CD4-positive, alpha-beta memory T cell (primary cell): ENCODE measurements around the gene DDX54. TPM values are rescaled to one million over a fixed set of nuclear protein-coding genes. Genes with fewer than 3 reads are reported as not detected.

Experiments used
- CTCF ChIA-PET: fragments of 350-600 bp; sonication (Branson Sonifier 250); formaldehyde crosslinking; loops from one replicate; lab custom pipeline; 2021; ENCODE audit warnings: inconsistent platforms; ENCODE audit not compliant: partially characterized antibody; lab: Charles Lee
- POLR2A ChIA-PET: fragments of 350-600 bp; sonication (Branson Sonifier 250); formaldehyde crosslinking; loops from one replicate; lab custom pipeline; 2021; ENCODE audit not compliant: partially characterized antibody; lab: Charles Lee
- DNase-seq, 5 donors: peaks; one replicate each; pipeline versions ENCODE4 v3.0.0 to v3.0.0-alpha.2; 2020 to 2022; ENCODE audit warnings: mixed read lengths in 1 of 5
- H3K27ac ChIP-seq: one replicate; pipeline ENCODE4 v1.7.0; 2013; ENCODE audit warnings: low read depth, low read length
- H3K27me3 ChIP-seq: 2 replicates; pipeline ENCODE4 v1.7.0; 2013; ENCODE audit warnings: mild to moderate bottlenecking, low read length, moderate library complexity; ENCODE audit not compliant: insufficient read depth
- H3K36me3 ChIP-seq: 2 replicates; pipeline ENCODE4 v1.7.0; 2013; ENCODE audit warnings: mild to moderate bottlenecking, low read length, moderate library complexity; ENCODE audit not compliant: insufficient read depth
- H3K4me1 ChIP-seq: 2 replicates; pipeline ENCODE4 v1.7.0; 2013; ENCODE audit warnings: mild to moderate bottlenecking, low read length, moderate library complexity; ENCODE audit not compliant: insufficient read depth
- H3K4me3 ChIP-seq, 2 donors: one replicate each; pipeline ENCODE4 v1.7.0; 2013; ENCODE audit warnings: low read length in 2 of 2, mild to moderate bottlenecking in 1 of 2
- H3K9me3 ChIP-seq, 2 donors: one replicate each; pipeline ENCODE4 v1.7.0; 2013; ENCODE audit warnings: low read length in 2 of 2, control low read depth in 1 of 2; ENCODE audit not compliant: control insufficient read depth in 1 of 2
- H3K27ac Mint-ChIP-seq, 7 donors: one replicate each; pipeline ENCODE4 v1.8.0; 2020 to 2021; ENCODE audit warnings: mixed read lengths in 7 of 7, mild to moderate bottlenecking in 6 of 7, inconsistent platforms in 3 of 7, moderate library complexity in 3 of 7
- H3K27me3 Mint-ChIP-seq, 2 donors: one replicate each; pipeline ENCODE4 v1.8.0; 2020 to 2021; ENCODE audit warnings: mixed read lengths in 2 of 2
- H3K36me3 Mint-ChIP-seq, 2 donors: one replicate each; pipeline ENCODE4 v1.8.0; 2020 to 2021; ENCODE audit warnings: mixed read lengths in 2 of 2, inconsistent platforms in 1 of 2, mild to moderate bottlenecking in 1 of 2
- H3K4me1 Mint-ChIP-seq, 4 donors: one replicate each; pipeline ENCODE4 v1.8.0; 2020 to 2021; ENCODE audit warnings: mixed read lengths in 4 of 4, mild to moderate bottlenecking in 1 of 4
- H3K4me3 Mint-ChIP-seq, 8 donors: one replicate each; pipeline ENCODE4 v1.8.0; 2020 to 2021; ENCODE audit warnings: mixed read lengths in 8 of 8, mild to moderate bottlenecking in 7 of 8, moderate library complexity in 6 of 8, inconsistent platforms in 3 of 8
- H3K9me3 Mint-ChIP-seq, 8 donors: one replicate each; pipeline ENCODE4 v1.8.0; 2020 to 2021; ENCODE audit warnings: mixed read lengths in 8 of 8, mild to moderate bottlenecking in 5 of 8, inconsistent platforms in 3 of 8, moderate library complexity in 1 of 8
- intact Hi-C: fragments of 100-400 bp; cut with micrococcal nuclease; formaldehyde crosslinking; loops from one replicate; pipeline ENCODE4 v1.15.1; 2023
- polyA plus RNA-seq, 2 donors: library from polyadenylated mRNA; unstranded; fragments of 300-500 nt; fragmentation: Illumina TruSeq; gene quantifications; one replicate each; pipeline ENCODE4 v1.2.3, GENCODE V29; 2021
- total RNA-seq, 2 experiments: library from RNA; stranded (reverse); gene quantifications; one replicate each; pipeline ENCODE4 v1.2.3, GENCODE V29; 2021

The DDX54 gene
- total and polyA plus RNA-seq, 4 experiments from 2014 or later = 9.9 to 69.4 (median 52.3) TPM

DNA sequence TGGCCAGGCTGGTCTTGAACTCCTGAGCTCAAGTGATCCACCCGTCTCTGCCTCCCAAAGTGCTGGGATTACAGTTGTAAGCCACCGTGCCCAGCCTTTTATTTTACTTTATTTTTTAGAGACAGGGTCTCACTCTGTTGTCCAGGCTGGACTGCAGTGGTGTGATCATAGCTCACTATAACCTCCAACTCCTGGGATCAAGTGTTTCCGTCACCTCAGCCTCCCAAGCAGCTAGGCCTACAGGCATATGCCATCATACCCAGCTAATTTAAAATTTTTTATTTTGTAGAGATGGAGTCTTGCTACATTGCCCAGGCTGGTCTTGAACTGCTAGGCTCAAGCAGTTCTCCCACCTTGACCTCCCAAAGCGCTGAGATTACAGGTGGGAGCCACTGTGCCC, 39.7 kb upstream of the DDX54 start:
- H3K4me1 ChIP-seq = peaks cover 48% of the 10 kb centered on the region
- no peak overlapping the region for H3K27ac ChIP-seq
- H3K4me3 ChIP-seq = no peak overlapping the region
- H3K27me3 ChIP-seq = no peaks in the 10 kb centered on the region
- peaks cover 7 to 20% of the 10 kb centered on the region in 2 donors for H3K36me3 Mint-ChIP-seq
- CTCF ChIA-PET = interaction anchor here (1.0 to 2.8 kb wide), 4 partner anchors 7 to 85 kb away, joined by 3 to 17 read pairs (median 4); no protein-coding TSS in a partner anchor
- H3K4me1 Mint-ChIP-seq = peaks cover 29 to 62% (median 46%) of the 10 kb centered on the region in 4 donors
- POLR2A ChIA-PET = interaction anchor here (0.7 to 8.4 kb wide), 3 partner anchors 11 to 41 kb away, joined by 3 to 84 read pairs (median 4); no protein-coding TSS in a partner anchor
- H3K27me3 Mint-ChIP-seq = no peaks in the 10 kb centered on the region
- DNase-seq = no peak
- no peaks in the 10 kb centered on the region for H3K36me3 ChIP-seq
- H3K27ac Mint-ChIP-seq = no peak overlapping the region
- no peaks in the 10 kb centered on the region for H3K9me3 ChIP-seq
- H3K4me3 Mint-ChIP-seq = no peak overlapping the region
- intact Hi-C loops = no loop called here
- peaks cover 0 to 3% (median 0%) of the 10 kb centered on the region in 8 donors for H3K9me3 Mint-ChIP-seq

DNA sequence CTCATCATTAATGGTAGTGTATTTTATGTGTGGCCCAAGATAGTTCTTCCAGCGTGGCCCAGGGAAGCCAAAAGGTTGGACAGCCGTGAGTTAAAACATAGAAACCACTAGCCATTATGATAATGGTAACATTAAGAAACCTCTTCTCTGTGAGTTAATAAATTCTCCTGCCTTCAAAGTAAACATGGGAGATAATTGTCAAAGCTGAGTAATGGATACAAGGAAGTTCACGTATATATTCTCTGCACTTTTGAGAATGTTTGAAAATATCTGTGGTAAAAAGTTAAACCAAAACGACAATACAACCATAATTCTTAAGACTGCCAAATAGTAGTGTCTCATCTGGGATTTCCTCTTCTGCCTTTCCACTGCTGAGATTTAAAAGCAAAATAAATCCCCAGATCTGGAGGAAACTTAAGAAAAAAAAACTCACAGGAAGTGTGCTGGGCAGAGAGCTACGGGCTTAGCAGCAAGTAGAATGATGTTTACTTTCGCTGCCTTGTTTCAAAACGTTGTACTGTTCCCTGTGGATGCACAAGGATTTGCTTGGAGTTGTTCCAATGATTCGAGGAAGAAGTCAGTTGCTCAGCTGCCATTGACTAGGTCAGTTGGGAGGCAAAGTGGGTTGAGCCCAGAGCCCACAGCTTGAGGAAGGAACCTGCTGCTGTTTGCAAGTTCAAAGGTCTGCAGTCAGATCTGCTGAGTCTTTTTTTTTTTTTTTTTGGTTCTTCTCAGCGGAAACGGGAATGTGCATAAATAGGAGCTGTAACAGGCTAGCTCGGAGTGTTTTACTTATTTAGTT, 37.7 kb upstream of the DDX54 start:
- CTCF ChIA-PET = interaction anchor here (1.0 to 2.8 kb wide), 7 partner anchors 9 to 50 kb away, joined by 3 to 17 read pairs (median 4); no protein-coding TSS in a partner anchor
- peak overlapping the region; percentile 59 to 79 for H3K4me3 ChIP-seq

GRCh38 chr12:113221997-113222729, 36.9 kb upstream of the DDX54 start:
- POLR2A ChIA-PET = interaction anchor here (1.0 to 8.4 kb wide), 10 partner anchors 7 to 316 kb away, joined by 3 to 84 read pairs (median 8); partner anchors contain the start of genes DDX54, OAS1, OAS2 and RITA1
- intact Hi-C loops = loop anchor here (1.0 kb wide), 6 partner anchors 11 to 243 kb away; partner anchors contain the start of genes DDX54, PLBD2, RITA1 and SLC8B1
- H3K27ac ChIP-seq = peak overlapping the region; percentile 70
- peaks cover 37% of the 10 kb centered on the region for H3K4me1 ChIP-seq
- peaks cover 0 to 3% (median 0%) of the 10 kb centered on the region in 8 donors for H3K9me3 Mint-ChIP-seq
- H3K4me3 ChIP-seq = peak overlapping the region; percentile 59 to 79
- H3K27me3 Mint-ChIP-seq = no peaks in the 10 kb centered on the region
- peak overlapping the region; percentile 85 to 97 (median 93) for H3K27ac Mint-ChIP-seq
- H3K4me3 Mint-ChIP-seq = peak overlapping the region; percentile 92 to 95 (median 94)
- H3K36me3 Mint-ChIP-seq = peaks cover under 1 to 7% of the 10 kb centered on the region in 2 donors
- no peaks in the 10 kb centered on the region for H3K9me3 ChIP-seq
- H3K36me3 ChIP-seq = no peaks in the 10 kb centered on the region
- peaks cover 23 to 43% (median 34%) of the 10 kb centered on the region in 4 donors for H3K4me1 Mint-ChIP-seq
- peak in 4 of 5 donors; percentile 16 to 58 (median 24) for DNase-seq
- CTCF ChIA-PET = interaction anchor here (1.0 to 2.8 kb wide), 8 partner anchors 10 to 49 kb away, joined by 3 to 17 read pairs (median 4); no protein-coding TSS in a partner anchor
- no peaks in the 10 kb centered on the region for H3K27me3 ChIP-seq

More for the DNA sequence above, 37.7 kb upstream of the DDX54 start:
- Mint-ChIP-seq H3K27me3 (no peaks in the 10 kb centered on the region), H3K36me3 (peaks cover 5 to 12% of the 10 kb centered on the region in 2 donors), H3K9me3 (peaks cover 0 to 3% (median 0%) of the 10 kb centered on the region in 8 donors), H3K4me3 (peak overlapping the region; percentile 92 to 95 (median 94)), H3K4me1 (peaks cover 22 to 42% (median 30%) of the 10 kb centered on the region in 4 donors), H3K27ac (peak overlapping the region; percentile 85 to 97 (median 93))
- Histone ChIP-seq H3K27ac (peak overlapping the region; percentile 70), H3K9me3 (no peaks in the 10 kb centered on the region), H3K4me1 (peaks cover 30% of the 10 kb centered on the region), H3K27me3 (no peaks in the 10 kb centered on the region), H3K36me3 (no peaks in the 10 kb centered on the region)
- POLR2A ChIA-PET = interaction anchor here (1.0 to 8.4 kb wide), 8 partner anchors 10 to 317 kb away, joined by 3 to 84 read pairs (median 6); partner anchors contain the start of genes DDX54, OAS1, OAS2 and RITA1
- peak in 4 of 5 donors; percentile 22 to 34 (median 30) for DNase-seq
- intact Hi-C loops = no loop called here

GRCh38 chr12:113221181-113221996, 36.1 kb upstream of the DDX54 start, which contains the start of gene TPCN1:
Gene TPCN1, plus strand, starts transcription at chr12:113221464. Its CDS starts 5,389 bp downstream, at chr12:113226853.
- H3K36me3 Mint-ChIP-seq = peaks cover 0 to 7% of the 10 kb centered on the region in 2 donors
- H3K9me3 ChIP-seq = no peaks in the 10 kb centered on the region
- peak within 1 kb of the TSS; percentile 70 for H3K27ac ChIP-seq
- H3K27me3 ChIP-seq = no peaks in the 10 kb centered on the region
- CTCF ChIA-PET = interaction anchor here (1.0 to 1.6 kb wide), 4 partner anchors 13 to 48 kb away, joined by 3 to 15 read pairs (median 4); no protein-coding TSS in a partner anchor
- peaks cover 25 to 45% (median 37%) of the 10 kb centered on the region in 4 donors for H3K4me1 Mint-ChIP-seq
- intact Hi-C loops = loop anchor here (1.0 kb wide), 6 partner anchors 12 to 242 kb away; partner anchors contain the start of genes DDX54, PLBD2, RITA1 and SLC8B1
- H3K27ac Mint-ChIP-seq = peak within 1 kb of the TSS; percentile 85 to 97 (median 94)
- peak within 1 kb of the TSS; percentile 92 to 95 (median 94) for H3K4me3 Mint-ChIP-seq
- H3K36me3 ChIP-seq = no peaks in the 10 kb centered on the region
- H3K4me1 ChIP-seq = peaks cover 39% of the 10 kb centered on the region
- no peaks in the 10 kb centered on the region for H3K27me3 Mint-ChIP-seq
- H3K4me3 ChIP-seq = peak within 1 kb of the TSS; percentile 66 to 79
- peaks cover 0 to 3% (median 0%) of the 10 kb centered on the region in 8 donors for H3K9me3 Mint-ChIP-seq
- POLR2A ChIA-PET = interaction anchor here (1.0 to 8.4 kb wide), 8 partner anchors 8 to 315 kb away, joined by 3 to 84 read pairs (median 12); partner anchors contain the start of genes DDX54, OAS1, OAS2 and RITA1
- DNase-seq = peak; percentile 97 to 100 (median 99)

GRCh38 chr12:113220593-113221180, 35.4 kb upstream of the DDX54 start:
- Mint-ChIP-seq H3K36me3 (peaks cover 0 to 7% of the 10 kb centered on the region in 2 donors), H3K27me3 (no peaks in the 10 kb centered on the region), H3K4me1 (peaks cover 25 to 46% (median 38%) of the 10 kb centered on the region in 4 donors), H3K4me3 (peak overlapping the region; percentile 92 to 95 (median 94)), H3K9me3 (peaks cover 0 to 3% (median 0%) of the 10 kb centered on the region in 8 donors), H3K27ac (peak overlapping the region; percentile 85 to 95 (median 93))
- ChIA-PET CTCF (interaction anchor here (1.5 kb wide), 1 partner anchor 12 kb away, joined by 4 read pairs; no protein-coding TSS in a partner anchor), POLR2A (interaction anchor here (1.1 to 8.4 kb wide), 6 partner anchors 9 to 242 kb away, joined by 3 to 84 read pairs (median 16); partner anchors contain the start of genes DDX54, OAS2 and RITA1)
- Histone ChIP-seq H3K27ac (peak overlapping the region; percentile 31), H3K4me3 (peak overlapping the region; percentile 65 to 66), H3K27me3 (no peaks in the 10 kb centered on the region), H3K9me3 (no peaks in the 10 kb centered on the region), H3K4me1 (peaks cover 39% of the 10 kb centered on the region), H3K36me3 (no peaks in the 10 kb centered on the region)
- DNase-seq = peak in 1 of 5 donors; percentile 40
- intact Hi-C loops = loop anchor here (1.0 kb wide), 6 partner anchors 12 to 241 kb away; partner anchors contain the start of genes DDX54, PLBD2, RITA1 and SLC8B1
